ENCODE results near the gene ITPR3.

DNA sequence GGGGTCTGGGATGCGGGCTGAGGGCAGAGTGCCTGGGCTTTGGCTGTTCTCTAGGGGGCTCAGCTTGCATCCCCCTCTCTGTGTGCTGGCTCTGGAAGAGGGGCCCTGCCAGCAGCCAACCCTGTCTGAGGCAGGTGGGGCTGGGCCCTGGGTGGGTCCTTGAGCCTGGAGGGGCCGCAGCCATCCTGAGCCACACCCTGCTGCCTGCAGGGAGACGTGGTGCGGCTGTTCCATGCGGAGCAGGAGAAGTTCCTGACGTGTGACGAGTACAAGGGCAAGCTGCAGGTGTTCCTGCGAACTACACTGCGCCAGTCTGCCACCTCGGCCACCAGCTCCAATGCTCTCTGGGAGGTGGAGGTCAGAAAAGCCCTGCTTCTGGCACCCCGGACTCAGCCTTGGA lies 41.2 kb downstream of the ITPR3 start:
- TF ChIP-seq, protein P1, sequence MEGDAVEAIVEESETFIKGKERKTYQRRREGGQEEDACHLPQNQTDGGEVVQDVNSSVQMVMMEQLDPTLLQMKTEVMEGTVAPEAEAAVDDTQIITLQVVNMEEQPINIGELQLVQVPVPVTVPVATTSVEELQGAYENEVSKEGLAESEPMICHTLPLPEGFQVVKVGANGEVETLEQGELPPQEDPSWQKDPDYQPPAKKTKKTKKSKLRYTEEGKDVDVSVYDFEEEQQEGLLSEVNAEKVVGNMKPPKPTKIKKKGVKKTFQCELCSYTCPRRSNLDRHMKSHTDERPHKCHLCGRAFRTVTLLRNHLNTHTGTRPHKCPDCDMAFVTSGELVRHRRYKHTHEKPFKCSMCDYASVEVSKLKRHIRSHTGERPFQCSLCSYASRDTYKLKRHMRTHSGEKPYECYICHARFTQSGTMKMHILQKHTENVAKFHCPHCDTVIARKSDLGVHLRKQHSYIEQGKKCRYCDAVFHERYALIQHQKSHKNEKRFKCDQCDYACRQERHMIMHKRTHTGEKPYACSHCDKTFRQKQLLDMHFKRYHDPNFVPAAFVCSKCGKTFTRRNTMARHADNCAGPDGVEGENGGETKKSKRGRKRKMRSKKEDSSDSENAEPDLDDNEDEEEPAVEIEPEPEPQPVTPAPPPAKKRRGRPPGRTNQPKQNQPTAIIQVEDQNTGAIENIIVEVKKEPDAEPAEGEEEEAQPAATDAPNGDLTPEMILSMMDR (conservative IDR thresholded peaks at IDR 0.05) = no peak
- TF ChIP-seq ZFX (IDR thresholded peaks at IDR 0.05) = no peak

Measured in C4-2B (cell line).